GM13977 (cell line): ENCODE data around the gene CCNY.
"Not testable (repeated sequence)": the region's sequence is repeated elsewhere in the genome, so short reads cannot be mapped to it uniquely, and the experiment has no call there.

Experiments used
- DNase-seq: peaks from one replicate; pipeline ENCODE4 v3.0.0; 2012; ENCODE audit warnings: low spot score
- in situ Hi-C: fragments of 300-500 bp; cut with MboI; formaldehyde crosslinking; loops from one replicate; pipeline ENCODE4 v1.12.0; 2022; ENCODE audit warnings: low sequenced_read_pairs, low pct_unique_long_range_greater_than_20kb, mixed read lengths, inconsistent platforms; ENCODE audit not compliant: unreplicated experiment
- TF ChIP-seq, protein P1 (sequence below): IDR thresholded peaks from 2 replicates; pipeline ENCODE4 v1.5.1; 2012; ENCODE audit warnings: mild to moderate bottlenecking, control low read depth; ENCODE audit not compliant: insufficient read depth; ENCODE audit errors: extremely low read depth, missing control alignments

Gene CCNY

DNA sequence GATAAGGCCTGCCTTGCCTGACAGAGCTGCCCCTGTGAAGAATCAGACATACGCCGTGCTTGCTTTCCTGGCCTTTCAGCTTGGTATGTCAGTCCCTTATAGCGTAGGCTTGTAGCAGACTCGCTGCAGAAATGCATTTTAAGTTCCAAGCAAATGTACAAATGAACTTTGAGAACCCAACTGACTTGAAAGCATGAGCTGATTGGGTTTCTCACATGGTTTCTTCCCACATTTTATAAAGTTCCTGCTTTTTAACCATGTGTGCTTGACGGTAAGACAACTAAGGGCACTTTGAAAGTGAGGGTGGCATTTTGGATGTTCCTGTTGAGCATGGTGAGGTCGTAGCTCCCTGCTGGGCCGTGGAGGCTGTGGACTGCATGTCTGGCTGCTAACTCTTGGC lies 62.6 kb downstream of the CCNY start:
- no peak for DNase-seq
- in situ Hi-C loops: no loop called here
- TF ChIP-seq, protein P1, sequence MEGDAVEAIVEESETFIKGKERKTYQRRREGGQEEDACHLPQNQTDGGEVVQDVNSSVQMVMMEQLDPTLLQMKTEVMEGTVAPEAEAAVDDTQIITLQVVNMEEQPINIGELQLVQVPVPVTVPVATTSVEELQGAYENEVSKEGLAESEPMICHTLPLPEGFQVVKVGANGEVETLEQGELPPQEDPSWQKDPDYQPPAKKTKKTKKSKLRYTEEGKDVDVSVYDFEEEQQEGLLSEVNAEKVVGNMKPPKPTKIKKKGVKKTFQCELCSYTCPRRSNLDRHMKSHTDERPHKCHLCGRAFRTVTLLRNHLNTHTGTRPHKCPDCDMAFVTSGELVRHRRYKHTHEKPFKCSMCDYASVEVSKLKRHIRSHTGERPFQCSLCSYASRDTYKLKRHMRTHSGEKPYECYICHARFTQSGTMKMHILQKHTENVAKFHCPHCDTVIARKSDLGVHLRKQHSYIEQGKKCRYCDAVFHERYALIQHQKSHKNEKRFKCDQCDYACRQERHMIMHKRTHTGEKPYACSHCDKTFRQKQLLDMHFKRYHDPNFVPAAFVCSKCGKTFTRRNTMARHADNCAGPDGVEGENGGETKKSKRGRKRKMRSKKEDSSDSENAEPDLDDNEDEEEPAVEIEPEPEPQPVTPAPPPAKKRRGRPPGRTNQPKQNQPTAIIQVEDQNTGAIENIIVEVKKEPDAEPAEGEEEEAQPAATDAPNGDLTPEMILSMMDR: no peak

DNA sequence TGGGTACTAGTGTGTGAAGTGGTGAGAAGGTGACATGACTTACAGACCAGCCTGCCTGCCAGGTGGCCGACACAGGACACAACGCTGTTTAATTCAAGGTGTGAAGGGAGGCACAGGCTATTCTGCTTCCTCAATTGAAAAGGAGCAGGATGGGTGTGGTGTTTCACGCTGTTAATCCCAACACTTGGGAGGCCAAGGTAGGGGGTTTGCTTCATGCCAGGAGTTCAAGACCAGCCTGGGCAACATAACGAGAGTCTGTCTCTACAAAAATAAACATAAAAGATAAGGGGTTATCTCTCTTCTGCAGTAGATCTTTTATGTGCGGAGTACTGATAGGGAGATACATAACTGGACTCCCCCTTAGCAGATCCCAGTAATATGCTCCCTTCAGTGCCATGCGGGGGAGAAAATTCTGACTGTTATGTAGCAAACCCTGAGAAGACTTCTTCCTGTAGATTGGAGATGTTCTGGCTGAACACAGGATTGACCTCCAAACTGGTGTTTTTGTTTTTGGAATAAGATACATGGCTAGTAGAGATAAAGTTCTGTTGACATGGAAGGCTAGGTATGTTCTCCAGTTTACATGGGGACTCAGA lies 63.2 kb downstream of the CCNY start:
- in situ Hi-C loops: no loop called here
- TF ChIP-seq, protein P1: no peak
- DNase-seq: no peak

DNA sequence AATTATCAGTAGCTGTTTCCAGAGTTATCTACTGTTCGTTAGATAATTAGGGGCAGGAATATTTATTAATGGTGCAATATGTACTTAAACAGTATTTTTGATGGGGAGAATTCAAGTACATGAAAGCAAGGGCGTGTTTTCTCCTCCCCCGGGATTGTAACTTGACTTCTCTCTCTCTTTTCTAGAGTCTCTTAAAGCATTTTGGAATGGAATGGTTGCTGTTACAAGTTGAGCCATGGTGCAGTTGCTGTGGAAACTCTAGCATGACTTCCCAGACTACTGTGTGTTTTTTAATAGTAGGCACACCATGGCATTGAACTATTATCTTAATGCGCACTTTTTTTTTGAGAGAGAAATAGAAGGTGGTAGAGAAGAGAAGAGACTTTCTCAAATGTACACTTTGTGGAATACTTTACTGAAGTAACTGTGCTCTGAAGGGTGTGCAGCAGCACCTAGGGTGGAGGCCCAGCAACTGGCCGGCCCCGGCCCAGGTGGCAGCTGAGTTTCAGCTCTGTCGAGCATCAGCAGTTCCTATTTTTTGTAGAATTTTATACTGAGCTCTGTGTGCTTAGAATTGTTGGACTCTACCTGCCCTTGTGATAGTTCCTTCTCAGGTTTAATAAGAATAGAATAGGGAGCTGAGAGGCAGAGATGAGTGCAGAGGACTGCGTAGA lies 64.4 kb downstream of the CCNY start:
- in situ Hi-C loops: no loop called here
- TF ChIP-seq, protein P1: no peak
- no peak for DNase-seq

DNA sequence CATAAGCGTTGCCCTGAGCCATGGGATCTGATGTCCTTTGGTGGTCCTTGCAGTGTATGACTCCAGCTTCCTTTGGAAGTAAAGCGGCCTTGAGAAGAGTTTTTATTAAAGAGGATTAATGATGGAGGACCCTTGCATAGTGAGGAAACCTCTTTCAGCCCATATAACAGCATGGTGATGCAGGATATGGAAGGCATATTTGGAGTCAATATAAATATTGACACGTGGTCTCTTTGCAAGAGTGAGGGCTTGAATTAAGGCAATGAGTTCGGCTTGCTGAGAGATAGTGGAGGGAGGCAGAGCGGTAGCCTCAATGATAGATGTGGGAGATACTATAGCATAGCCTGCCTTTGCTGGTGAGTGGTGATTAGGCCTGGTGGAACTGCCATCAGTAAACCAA lies 67.2 kb downstream of the CCNY start:
- in situ Hi-C loops, DNase-seq: not testable (repeated sequence)

DNA sequence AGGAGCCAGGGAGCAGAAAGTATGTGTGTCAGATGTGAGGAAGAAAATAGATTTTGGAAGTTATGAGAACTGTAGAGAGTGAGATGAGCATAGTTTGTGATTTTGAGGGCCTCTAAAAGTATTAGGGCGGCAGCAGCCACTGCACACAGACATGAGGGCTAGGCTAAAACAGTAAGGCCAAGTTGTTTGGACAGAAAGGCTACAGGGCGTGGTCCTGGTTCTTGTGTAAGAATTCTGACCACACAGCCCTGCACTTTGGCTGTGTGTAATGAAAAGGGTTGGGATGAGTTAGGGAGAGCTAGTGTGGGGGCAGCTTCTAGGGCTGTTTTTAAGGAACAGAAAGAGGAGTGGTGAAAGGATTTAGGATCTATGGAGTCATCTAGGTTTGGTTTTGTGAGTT lies 67.8 kb downstream of the CCNY start:
- DNase-seq, in situ Hi-C loops: not testable (repeated sequence)

DNA sequence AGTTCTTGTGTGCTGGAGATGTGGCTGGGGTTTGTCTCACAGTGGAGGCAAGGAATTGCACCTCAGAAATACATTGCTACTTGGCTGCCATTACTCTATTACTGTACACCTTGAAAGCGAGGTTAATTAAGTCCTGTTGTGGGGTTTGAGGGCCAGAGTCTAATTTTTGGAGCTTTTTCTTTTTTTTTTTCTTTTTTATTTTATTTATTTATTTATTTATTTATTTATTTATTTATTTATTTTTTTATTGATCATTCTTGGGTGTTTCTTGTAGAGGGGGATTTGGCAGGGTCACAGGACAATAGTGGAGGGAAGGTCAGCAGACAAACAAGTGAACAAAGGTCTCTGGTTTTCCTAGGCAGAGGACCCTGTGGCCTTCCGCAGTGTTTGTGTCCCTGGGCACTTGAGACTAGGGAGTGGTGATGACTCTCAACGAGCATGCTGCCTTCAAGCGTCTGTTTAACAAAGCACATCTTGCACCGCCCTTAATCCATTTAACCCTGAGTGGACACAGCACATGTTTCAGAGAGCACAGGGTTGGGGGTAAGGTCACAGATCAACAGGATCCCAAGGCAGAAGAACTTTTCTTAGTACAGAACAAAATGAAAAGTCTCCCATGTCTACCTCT lies 69.8 kb downstream of the CCNY start:
- DNase-seq, in situ Hi-C loops: not testable (repeated sequence)

DNA sequence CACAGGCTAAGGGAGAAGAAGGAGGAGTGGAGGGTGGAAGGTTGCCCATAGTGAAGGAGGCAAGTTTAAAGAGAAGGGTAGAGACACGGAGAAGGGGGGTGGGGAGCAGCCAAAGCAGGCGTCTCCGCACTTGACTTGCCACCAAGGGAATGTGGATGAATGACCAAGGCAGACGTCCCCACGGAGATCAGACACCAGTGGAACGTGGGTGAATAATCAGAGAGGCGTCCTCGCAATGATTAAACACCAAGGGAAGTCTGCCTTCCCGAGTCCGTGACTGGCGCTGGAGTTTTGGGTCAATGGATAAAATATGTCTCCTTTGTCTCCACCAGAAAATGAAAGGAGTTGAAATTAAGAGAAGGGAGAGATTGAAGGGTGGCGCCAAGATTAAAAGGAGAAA lies 71.4 kb downstream of the CCNY start:
- DNase-seq, in situ Hi-C loops: not testable (repeated sequence)

DNA sequence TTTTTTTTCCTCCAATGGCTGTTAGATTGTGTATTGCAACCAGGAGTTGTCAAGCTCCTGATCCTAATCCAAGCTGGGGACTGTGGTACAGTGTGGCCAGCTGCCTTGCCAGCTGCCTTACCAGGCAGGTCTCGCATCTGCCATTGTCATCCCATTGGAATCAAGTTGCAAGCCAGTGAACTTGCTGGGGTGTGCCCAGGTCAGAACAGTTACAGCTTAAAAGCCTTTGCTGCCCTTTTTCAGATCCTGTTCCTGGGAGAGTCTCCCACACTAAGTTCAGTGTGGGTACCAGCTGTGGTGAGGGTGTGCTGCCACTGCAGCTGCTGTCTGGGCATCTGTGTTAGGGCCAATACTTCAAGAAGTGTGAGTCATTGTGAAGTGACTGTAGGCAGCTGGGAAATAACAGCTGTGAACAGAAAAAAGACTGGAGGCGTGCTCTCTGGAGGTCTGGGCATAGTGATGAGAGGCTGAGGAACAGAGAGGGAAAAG lies 72.8 kb downstream of the CCNY start:
- no peak for DNase-seq
- TF ChIP-seq, protein P1: no peak
- in situ Hi-C loops: no loop called here
